GM19023 (cell line): Measurements from ENCODE around the gene GINS2.

Experiments used
- ATAC-seq: cut with Tn5 transposase; IDR thresholded peaks from one replicate; pipeline ENCODE4 v1.9.1; 2021; ENCODE audit warnings: mild to moderate bottlenecking, moderate library complexity; ENCODE audit not compliant: unreplicated experiment

Gene GINS2

GRCh38 chr16:85668676-85669424 lies 19.9 kb downstream of the GINS2 start:
- ATAC-seq = no peak

- ATAC-seq = no peak
These were observed 20.8 kb downstream of the GINS2 start for GRCh38 chr16:85667841-85668413.

GRCh38 chr16:85667261-85667660 lies 21.5 kb downstream of the GINS2 start:
- ATAC-seq = no peak

GRCh38 chr16:85665929-85666328 lies 22.8 kb downstream of the GINS2 start:
- no peak for ATAC-seq

GRCh38 chr16:85665373-85665740 lies 23.4 kb downstream of the GINS2 start:
- no peak for ATAC-seq

- no peak for ATAC-seq
These were observed 24.0 kb downstream of the GINS2 start for GRCh38 chr16:85664580-85665372.

GRCh38 chr16:85663891-85664321 lies 24.8 kb downstream of the GINS2 start:
- no peak for ATAC-seq

- ATAC-seq = no peak
These were observed 25.6 kb downstream of the GINS2 start for GRCh38 chr16:85662976-85663830.

GRCh38 chr16:85662482-85662812 lies 26.3 kb downstream of the GINS2 start:
- ATAC-seq = no peak

- no peak for ATAC-seq
These were observed 26.8 kb downstream of the GINS2 start for GRCh38 chr16:85661740-85662481.

GRCh38 chr16:85660843-85661739 lies 27.7 kb downstream of the GINS2 start:
- ATAC-seq = no peak

GRCh38 chr16:85659805-85660511 lies 28.8 kb downstream of the GINS2 start:
- ATAC-seq = no peak

GRCh38 chr16:85659336-85659735 lies 29.4 kb downstream of the GINS2 start:
- ATAC-seq = no peak

- ATAC-seq = no peak
These were observed 30.0 kb downstream of the GINS2 start for GRCh38 chr16:85658504-85659326.

- ATAC-seq = no peak
These were observed 30.8 kb downstream of the GINS2 start for GRCh38 chr16:85657996-85658395.

- ATAC-seq = no peak
These were observed 31.5 kb downstream of the GINS2 start for GRCh38 chr16:85657267-85657650.

GRCh38 chr16:85656351-85657266 lies 32.1 kb downstream of the GINS2 start:
- ATAC-seq = no peak
